Keratinocyte (primary cell): ENCODE results near the gene MAP3K1. TPM values are rescaled to one million over a fixed set of nuclear protein-coding genes. Genes with fewer than 3 reads are reported as not detected.

Experiments used
- DNase-seq: peaks from one replicate; pipeline ENCODE4 v3.0.0-alpha.2; 2011; ENCODE audit warnings: low read depth, missing footprints, low spot score
- FAIRE-seq: peaks from 2 replicates; lab custom pipeline; 2011; peaks lifted over from hg19 to GRCh38; lab: Jason Lieb, UNC
- H2AFZ ChIP-seq: 2 replicates; pipeline ENCODE4 v1.6.0; 2012; ENCODE audit warnings: low read length, control low read depth, inconsistent platforms; ENCODE audit not compliant: control insufficient read depth
- H3K27ac ChIP-seq: 2 replicates; pipeline ENCODE4 v1.5.1; 2011; ENCODE audit warnings: low read length; ENCODE audit not compliant: control insufficient read depth, insufficient read depth
- H3K27me3 ChIP-seq: 3 replicates; pipeline ENCODE4 v1.6.0; 2011; ENCODE audit warnings: low read length; ENCODE audit not compliant: control insufficient read depth, insufficient read depth; ENCODE audit errors: extremely low read depth
- H3K36me3 ChIP-seq, 2 experiments: 2 replicates in 1 of 2; 3 replicates in 1 of 2; pipeline ENCODE4 v1.5.1; 2011; ENCODE audit warnings: low read length in 2 of 2, mild to moderate bottlenecking in 1 of 2; ENCODE audit not compliant: control insufficient read depth in 2 of 2, insufficient read depth in 2 of 2; ENCODE audit errors: extremely low read depth in 1 of 2
- H3K4me1 ChIP-seq: 3 replicates; pipeline ENCODE4 v1.5.1; 2011; ENCODE audit warnings: low read length; ENCODE audit not compliant: control insufficient read depth, insufficient read depth; ENCODE audit errors: extremely low read depth
- H3K4me2 ChIP-seq: 3 replicates; pipeline ENCODE4 v1.6.0; 2011; ENCODE audit warnings: low read depth, low read length; ENCODE audit not compliant: control insufficient read depth, insufficient read depth; ENCODE audit errors: extremely low read depth
- H3K4me3 ChIP-seq, 3 experiments: fragments of 200-600 bp in 1 of 3; sonication (generic) in 1 of 3; 2 replicates in 2 of 3; 3 replicates in 1 of 3; pipeline ENCODE4 v1.5.1; 2011 to 2016; ENCODE audit warnings: low read length in 3 of 3, mild to moderate bottlenecking in 3 of 3, control low read depth in 2 of 3, inconsistent platforms in 1 of 3, low read depth in 1 of 3, mixed read lengths in 1 of 3, mixed run types in 1 of 3, moderate library complexity in 1 of 3; ENCODE audit not compliant: control insufficient read depth in 2 of 3, insufficient read depth in 2 of 3; ENCODE audit errors: extremely low read depth in 1 of 3
- H3K79me2 ChIP-seq: 2 replicates; pipeline ENCODE4 v1.6.0; 2012; ENCODE audit warnings: low read length; ENCODE audit not compliant: control insufficient read depth, insufficient read depth
- H3K9ac ChIP-seq: 3 replicates; pipeline ENCODE4 v1.6.0; 2011; ENCODE audit warnings: low read length; ENCODE audit not compliant: control insufficient read depth, insufficient read depth; ENCODE audit errors: extremely low read depth
- H3K9me1 ChIP-seq: 3 replicates; pipeline ENCODE4 v1.6.0; 2011; ENCODE audit warnings: low read length; ENCODE audit not compliant: control insufficient read depth, insufficient read depth; ENCODE audit errors: extremely low read depth
- H3K9me3 ChIP-seq: 2 replicates; pipeline ENCODE4 v1.5.1; 2012; ENCODE audit warnings: low read depth, low read length; ENCODE audit not compliant: control insufficient read depth
- H4K20me1 ChIP-seq: 3 replicates; pipeline ENCODE4 v1.6.0; 2011; ENCODE audit warnings: low read length; ENCODE audit not compliant: control insufficient read depth, insufficient read depth; ENCODE audit errors: extremely low read depth
- CTCF ChIP-seq, 3 experiments: IDR thresholded peaks in 1 of 3; conservative IDR thresholded peaks in 1 of 3; optimal IDR thresholded peaks in 1 of 3; 2 replicates in 2 of 3; 3 replicates in 1 of 3; pipeline versions ENCODE3 to v1.5.1; 2011; ENCODE audit warnings: low read length in 3 of 3, mild to moderate bottlenecking in 3 of 3, moderate library complexity in 2 of 3, control low read depth in 1 of 3, inconsistent platforms in 1 of 3; ENCODE audit not compliant: insufficient read depth in 2 of 3; ENCODE audit errors: extremely low read depth in 1 of 3
- EZH2 ChIP-seq: IDR thresholded peaks from one replicate; pipeline ENCODE4 v1.6.1; 2012; ENCODE audit warnings: inconsistent platforms, mild to moderate bottlenecking, low read length, moderate library complexity
- dilution Hi-C: fragments of 300-500 bp; cut with MboI; formaldehyde crosslinking; loops from one replicate; pipeline ENCODE4 v1.7.0; 2020; ENCODE audit warnings: low sequenced_read_pairs; ENCODE audit not compliant: extremely low pct_ligation_motif_present
- polyA plus RNA-seq, 5 experiments: library from polyadenylated mRNA; depleted of rRNA in 3 of 5; stranded (reverse) in 3 of 5; stranded (forward) in 1 of 5; unstranded in 1 of 5; fragments of >200 nt; gene quantifications; 1 replicate in 1 of 5; 2 replicates in 3 of 5; 3 replicates in 1 of 5; pipeline versions ENCODE4 v1.2.1 to v1.2.3, GENCODE V29; 2011 to 2012; ENCODE audit warnings: missing spikeins in 2 of 5, low read depth in 1 of 5, low replicate concordance in 1 of 5

MAP3K1 gene
- polyA plus RNA-seq, 1 donor (not counting 4 experiments of a cell fraction or from before 2014, with no cell fraction given): 8.0 TPM

GRCh38 chr5:56845904-56846480 lies 30.6 kb downstream of the MAP3K1 start:
- H3K4me2 ChIP-seq: no peak overlapping the region
- no peak overlapping the region for H3K27ac ChIP-seq
- H2AFZ ChIP-seq: no peak overlapping the region
- H3K9ac ChIP-seq: no peak overlapping the region
- dilution Hi-C loops: loop anchor here (10.0 kb wide), 1 partner anchor 571 kb away; no protein-coding TSS in a partner anchor
- FAIRE-seq: no peak
- H3K79me2 ChIP-seq: peaks cover 78% of the 10 kb centered on the region
- no peak for DNase-seq
- H4K20me1 ChIP-seq: no peaks in the 10 kb centered on the region
- no peaks in the 10 kb centered on the region for H3K9me3 ChIP-seq
- no peak for TF ChIP-seq CTCF (optimal IDR thresholded peaks at IDR 0.05 in 1 of 3, IDR thresholded peaks at IDR 0.05 in 1 of 3, conservative IDR thresholded peaks at IDR 0.05 in 1 of 3; ENCODE audit: extremely low read depth in 1 of 3, insufficient read depth in 2 of 3, low read length in 3 of 3)
- TF ChIP-seq EZH2: no peak
- H3K27me3 ChIP-seq: no peaks in the 10 kb centered on the region
- H3K4me3 ChIP-seq: no peak overlapping the region
- no peaks in the 10 kb centered on the region for H3K4me1 ChIP-seq
- H3K9me1 ChIP-seq: no peaks in the 10 kb centered on the region
- H3K36me3 ChIP-seq: no peaks in the 10 kb centered on the region

GRCh38 chr5:56848206-56848605 lies 32.9 kb downstream of the MAP3K1 start:
- FAIRE-seq (no peak), DNase-seq (no peak)
- dilution Hi-C loops: loop anchor here (10.0 kb wide), 1 partner anchor 573 kb away; no protein-coding TSS in a partner anchor
- Histone ChIP-seq H3K4me2 (no peak overlapping the region), H3K27ac (no peak overlapping the region), H3K27me3 (no peaks in the 10 kb centered on the region), H3K9me3 (no peaks in the 10 kb centered on the region), H3K4me1 (peaks cover 5% of the 10 kb centered on the region), H4K20me1 (no peaks in the 10 kb centered on the region), H3K9me1 (no peaks in the 10 kb centered on the region), H2AFZ (no peak overlapping the region), H3K79me2 (peaks cover 71% of the 10 kb centered on the region), H3K36me3 (no peaks in the 10 kb centered on the region), H3K9ac (no peak overlapping the region), H3K4me3 (no peak overlapping the region)
- no peak for TF ChIP-seq EZH2

GRCh38 chr5:56849671-56850070 lies 34.3 kb downstream of the MAP3K1 start:
- no peak overlapping the region for H3K4me2 ChIP-seq
- no peak for FAIRE-seq
- H3K4me1 ChIP-seq: peaks cover 5% of the 10 kb centered on the region
- H3K4me3 ChIP-seq: no peak overlapping the region
- H3K27ac ChIP-seq: no peak overlapping the region
- no peak overlapping the region for H3K9ac ChIP-seq
- H3K9me1 ChIP-seq: no peaks in the 10 kb centered on the region
- TF ChIP-seq CTCF (optimal IDR thresholded peaks at IDR 0.05 in 1 of 3, IDR thresholded peaks at IDR 0.05 in 1 of 3, conservative IDR thresholded peaks at IDR 0.05 in 1 of 3; ENCODE audit: extremely low read depth in 1 of 3, insufficient read depth in 2 of 3, low read length in 3 of 3) (no peak), EZH2 (no peak)
- no peaks in the 10 kb centered on the region for H4K20me1 ChIP-seq
- peaks cover 65% of the 10 kb centered on the region for H3K79me2 ChIP-seq
- no peaks in the 10 kb centered on the region for H3K27me3 ChIP-seq
- H3K36me3 ChIP-seq: no peaks in the 10 kb centered on the region
- no peak overlapping the region for H2AFZ ChIP-seq
- no peaks in the 10 kb centered on the region for H3K9me3 ChIP-seq
- dilution Hi-C loops: loop anchor here (10.0 kb wide), 1 partner anchor 575 kb away; no protein-coding TSS in a partner anchor
- no peak for DNase-seq
